OCI-LY1 (cell line): ENCODE measurements around the gene RAD50.

Experiments used
- EZH2 ChIP-seq: fragments of 200-600 bp; sonication (generic), shearing (Covaris generic); IDR thresholded peaks from 2 replicates; pipeline ENCODE4 v1.8.0; 2017; ENCODE audit warnings: borderline replicate concordance, mixed run types, mild to moderate bottlenecking, antibody characterized with exemption, low read length, moderate library complexity, mixed read lengths
- TF ChIP-seq, protein P1 (sequence below): fragments of 200-600 bp; sonication (generic), shearing (Covaris generic); IDR thresholded peaks from 2 replicates; pipeline ENCODE4 v1.5.1; 2017; ENCODE audit warnings: mild to moderate bottlenecking, antibody characterized with exemption, low read length, moderate library complexity, mixed read lengths

DNA sequence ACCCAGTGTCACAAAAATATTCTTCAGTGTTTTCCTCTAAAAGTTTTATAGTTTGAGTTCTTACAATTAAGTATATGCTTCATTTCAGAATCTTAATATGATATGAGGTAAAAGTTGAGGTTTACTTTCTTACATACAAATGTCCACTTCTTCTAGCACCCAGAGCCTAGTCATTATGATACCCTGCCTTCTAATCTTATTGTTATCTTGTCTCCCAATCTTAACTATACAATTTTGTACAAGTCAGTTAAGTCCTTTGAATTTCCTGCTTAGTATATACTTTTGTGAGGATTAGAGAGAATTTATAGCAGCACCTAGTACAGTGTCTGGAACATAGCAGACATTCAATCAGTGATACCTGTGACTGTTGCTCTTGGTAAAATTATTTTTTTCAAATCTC lies 29.3 kb downstream of the RAD50 start:
- TF ChIP-seq, protein P1, sequence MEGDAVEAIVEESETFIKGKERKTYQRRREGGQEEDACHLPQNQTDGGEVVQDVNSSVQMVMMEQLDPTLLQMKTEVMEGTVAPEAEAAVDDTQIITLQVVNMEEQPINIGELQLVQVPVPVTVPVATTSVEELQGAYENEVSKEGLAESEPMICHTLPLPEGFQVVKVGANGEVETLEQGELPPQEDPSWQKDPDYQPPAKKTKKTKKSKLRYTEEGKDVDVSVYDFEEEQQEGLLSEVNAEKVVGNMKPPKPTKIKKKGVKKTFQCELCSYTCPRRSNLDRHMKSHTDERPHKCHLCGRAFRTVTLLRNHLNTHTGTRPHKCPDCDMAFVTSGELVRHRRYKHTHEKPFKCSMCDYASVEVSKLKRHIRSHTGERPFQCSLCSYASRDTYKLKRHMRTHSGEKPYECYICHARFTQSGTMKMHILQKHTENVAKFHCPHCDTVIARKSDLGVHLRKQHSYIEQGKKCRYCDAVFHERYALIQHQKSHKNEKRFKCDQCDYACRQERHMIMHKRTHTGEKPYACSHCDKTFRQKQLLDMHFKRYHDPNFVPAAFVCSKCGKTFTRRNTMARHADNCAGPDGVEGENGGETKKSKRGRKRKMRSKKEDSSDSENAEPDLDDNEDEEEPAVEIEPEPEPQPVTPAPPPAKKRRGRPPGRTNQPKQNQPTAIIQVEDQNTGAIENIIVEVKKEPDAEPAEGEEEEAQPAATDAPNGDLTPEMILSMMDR, result no peak
- no peak for TF ChIP-seq EZH2
